Urothelium cell line (cell line): Measurements from ENCODE around the gene IRS1.
A peak's percentile ranks its signal among the peaks of the same experiment; 100 is the strongest.

Experiments used
- DNase-seq: peaks from one replicate; pipeline ENCODE4 v3.0.0; 2011; ENCODE audit warnings: low spot score, mixed read lengths
- FAIRE-seq: peaks from 2 replicates; lab custom pipeline; 2011; peaks lifted over from hg19 to GRCh38; lab: Jason Lieb, UNC

The IRS1 gene

GRCh38 chr2:226694149-226694548 lies 105.5 kb downstream of the IRS1 start:
- FAIRE-seq (no peak), DNase-seq (no peak)

- FAIRE-seq = no peak
- DNase-seq = no peak
Observed at GRCh38 chr2:226693521-226693920, 106.1 kb downstream of the IRS1 start.

DNA sequence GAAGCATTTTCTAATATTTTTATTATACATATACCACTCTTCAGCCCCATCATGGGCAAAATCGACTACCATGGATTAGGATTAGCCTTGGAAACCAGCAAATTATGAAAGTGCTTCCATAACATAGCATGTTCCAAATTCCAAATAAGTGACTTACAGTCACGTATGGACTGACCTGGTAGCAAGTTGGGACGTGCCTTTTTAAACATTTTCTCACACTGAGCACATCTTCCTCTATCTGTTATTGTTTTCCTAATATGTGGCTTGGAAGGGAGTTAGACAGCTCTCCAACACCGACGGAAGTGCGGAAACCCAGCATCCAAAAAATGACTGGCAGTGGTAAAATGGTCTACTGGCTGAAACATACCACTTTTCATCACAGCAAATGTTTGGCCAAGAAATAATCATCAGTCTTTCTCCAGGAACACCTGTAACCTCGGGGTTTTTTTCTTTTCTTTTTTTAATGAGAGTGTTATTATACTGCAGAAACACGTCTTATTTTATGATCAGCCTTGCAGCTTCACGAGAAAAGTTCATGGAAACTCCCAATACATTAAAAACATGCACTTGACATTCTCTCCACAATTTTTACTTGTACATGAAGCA lies 107.0 kb downstream of the IRS1 start:
- no peak for DNase-seq
- peak; percentile 52 for FAIRE-seq

GRCh38 chr2:226691255-226691654 lies 108.4 kb downstream of the IRS1 start:
- FAIRE-seq = no peak
- peak; percentile 48 for DNase-seq

- no peak for FAIRE-seq
- no peak for DNase-seq
Observed at GRCh38 chr2:226690461-226691024, 109.1 kb downstream of the IRS1 start.

DNA sequence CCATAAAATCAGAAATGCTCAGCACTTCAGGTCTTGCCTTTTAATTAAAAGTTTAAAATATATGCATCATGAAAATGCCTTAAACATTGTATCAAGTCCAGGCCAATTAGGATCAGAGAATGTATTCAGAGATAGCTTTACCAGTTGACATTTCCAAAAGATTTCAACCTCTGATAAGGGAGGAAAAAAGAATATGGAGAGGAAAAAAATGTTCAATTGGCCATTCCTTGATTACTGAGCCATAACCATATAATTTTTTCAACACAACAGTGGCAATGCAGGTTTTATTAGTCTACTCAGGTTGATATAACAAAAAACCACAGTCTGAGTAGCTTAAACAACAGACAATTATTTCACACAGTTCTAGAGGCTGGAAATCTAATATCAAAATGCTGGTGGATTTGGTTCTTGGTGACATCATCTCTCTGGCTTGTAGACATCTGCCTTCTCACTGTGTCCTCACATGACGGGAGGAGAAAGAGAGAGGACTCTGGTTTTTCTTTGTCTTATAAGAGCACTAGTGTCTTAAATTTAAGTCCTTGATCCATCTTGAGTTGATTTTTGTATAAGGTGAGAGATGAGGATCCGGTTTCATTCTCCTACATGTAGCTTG lies 111.9 kb downstream of the IRS1 start:
- DNase-seq = peak; percentile 12

DNA sequence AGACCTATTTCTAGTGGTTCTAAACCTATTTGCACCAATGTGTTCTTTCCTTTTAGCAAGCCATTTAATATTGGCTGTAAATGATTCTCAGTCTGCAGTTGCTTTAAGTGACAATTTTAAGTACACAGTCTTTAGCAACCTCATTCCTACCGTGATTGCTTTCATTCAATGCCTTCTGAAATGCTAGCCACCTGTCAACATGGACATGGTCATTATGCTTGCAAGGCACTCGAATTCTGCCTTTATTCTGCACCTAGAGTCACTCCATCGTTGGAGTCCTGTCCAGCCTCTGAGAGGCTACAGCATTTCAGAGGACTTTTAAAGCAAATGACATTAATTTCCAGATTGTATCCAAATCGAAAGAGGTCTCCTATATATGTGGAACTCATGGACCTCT lies 115.1 kb downstream of the IRS1 start:
- no peak for FAIRE-seq

More for the DNA sequence above, 111.9 kb downstream of the IRS1 start:
- FAIRE-seq = no peak

DNA sequence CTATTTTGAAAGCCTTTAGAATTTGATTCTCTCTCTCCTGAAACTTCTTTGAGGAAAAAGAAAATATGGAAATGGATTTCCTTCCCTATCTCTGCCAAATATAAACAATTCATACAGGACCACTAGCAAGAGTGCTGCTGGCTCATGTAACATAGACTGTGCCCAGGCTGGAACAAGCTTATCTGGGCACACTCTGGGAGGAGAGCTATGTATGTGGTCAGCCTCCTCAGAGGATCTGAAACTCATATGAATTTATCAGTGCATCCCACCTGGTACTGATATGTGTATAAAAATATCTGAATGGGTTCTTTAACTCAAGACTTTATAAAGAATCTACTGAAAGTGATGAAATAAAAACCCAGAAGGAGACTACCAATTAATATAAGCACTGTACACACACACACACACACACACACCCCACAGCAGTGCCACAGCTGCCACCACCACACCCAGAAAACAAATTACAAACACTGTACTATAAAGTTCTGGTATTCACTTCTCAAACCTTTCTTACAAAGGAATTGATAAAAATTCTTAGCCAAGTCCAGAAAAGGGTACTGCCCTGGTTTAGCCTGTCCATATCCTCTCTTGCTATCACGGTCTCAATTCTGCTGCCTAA lies 115.6 kb downstream of the IRS1 start:
- DNase-seq = no peak
- no peak for FAIRE-seq

More for the DNA sequence above, 115.1 kb downstream of the IRS1 start:
- no peak for DNase-seq

DNA sequence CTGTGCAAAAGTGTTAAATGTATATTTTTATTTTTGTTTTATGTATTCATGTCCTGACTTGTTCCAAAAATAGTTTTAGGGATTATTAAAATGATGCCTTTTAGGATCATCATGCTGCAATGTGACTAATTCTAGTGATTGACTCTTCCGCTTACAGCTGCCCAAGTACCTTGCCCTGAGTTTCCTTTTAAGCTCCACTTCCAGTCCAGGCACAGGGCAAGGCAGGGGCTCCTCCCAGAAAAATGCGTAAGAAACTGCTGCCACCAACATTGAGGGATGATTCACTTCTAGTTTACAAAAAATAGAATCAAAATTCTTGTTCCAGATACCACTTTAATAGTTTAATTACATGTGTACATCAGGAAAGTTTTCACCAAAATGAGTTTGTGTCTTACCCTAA lies 116.4 kb downstream of the IRS1 start:
- DNase-seq (no peak), FAIRE-seq (no peak)
